ENCODE results near the gene CD93. TPM values are rescaled to one million over a fixed set of nuclear protein-coding genes. Genes with fewer than 3 reads are reported as not detected.

The CD93 gene
- total and polyA plus RNA-seq, 2 donors from 2014 or later = 9.9 to 104 TPM

DNA sequence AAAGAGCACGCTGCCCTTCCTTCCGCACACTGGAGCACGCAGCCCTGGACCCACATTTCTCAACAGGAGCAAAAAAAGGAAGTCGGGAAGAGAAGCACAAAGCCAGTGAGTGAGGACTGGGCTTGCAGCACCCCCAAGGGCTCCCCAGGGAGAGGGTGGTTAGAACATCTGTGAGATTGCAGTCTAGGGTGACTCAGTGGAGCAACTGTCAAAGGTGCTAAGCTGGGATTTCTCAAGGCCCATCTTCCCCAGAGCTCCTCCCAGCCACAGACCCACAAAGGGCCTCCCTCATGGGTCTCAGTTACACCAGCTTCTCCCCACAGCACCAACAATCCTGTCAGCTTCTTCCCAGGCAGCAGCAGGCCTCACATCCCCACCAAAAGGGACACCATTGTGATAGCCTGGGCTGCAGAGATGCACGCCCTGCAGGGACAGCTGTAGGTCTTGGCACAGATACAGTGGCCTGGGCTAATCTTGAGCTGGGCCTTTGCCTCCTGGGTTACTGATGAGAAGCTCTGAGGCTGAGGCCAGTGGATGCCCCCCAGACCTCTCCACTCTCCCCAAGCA, 39.6 kb upstream of the CD93 start:
- Histone ChIP-seq H3K4me1 (ENCODE audit: control insufficient read depth in 2 of 3, insufficient read depth in 2 of 3, low read depth in 1 of 3, low read length in 3 of 3) (no peaks in the 10 kb centered on the region), H3K9me3 (ENCODE audit: control insufficient read depth in 2 of 3, insufficient read depth in 1 of 3, low read length in 3 of 3) (no peaks in the 10 kb centered on the region), H3K27me3 (ENCODE audit: control insufficient read depth, insufficient read depth, low read length) (no peaks in the 10 kb centered on the region), H3K27ac (ENCODE audit: low read depth in 2 of 2, low read length in 2 of 2) (no peak overlapping the region), H3K36me3 (ENCODE audit: control insufficient read depth in 2 of 3, insufficient read depth in 3 of 3, low read length in 3 of 3) (no peaks in the 10 kb centered on the region), H3K4me3 (ENCODE audit: low read length in 3 of 3) (no peak overlapping the region), H3K9ac (ENCODE audit: low read length in 3 of 3) (no peak overlapping the region)
- no peak for FAIRE-seq
- intact Hi-C loops (cut with DNase I) = no loop called here
- TF ChIP-seq, protein P1, sequence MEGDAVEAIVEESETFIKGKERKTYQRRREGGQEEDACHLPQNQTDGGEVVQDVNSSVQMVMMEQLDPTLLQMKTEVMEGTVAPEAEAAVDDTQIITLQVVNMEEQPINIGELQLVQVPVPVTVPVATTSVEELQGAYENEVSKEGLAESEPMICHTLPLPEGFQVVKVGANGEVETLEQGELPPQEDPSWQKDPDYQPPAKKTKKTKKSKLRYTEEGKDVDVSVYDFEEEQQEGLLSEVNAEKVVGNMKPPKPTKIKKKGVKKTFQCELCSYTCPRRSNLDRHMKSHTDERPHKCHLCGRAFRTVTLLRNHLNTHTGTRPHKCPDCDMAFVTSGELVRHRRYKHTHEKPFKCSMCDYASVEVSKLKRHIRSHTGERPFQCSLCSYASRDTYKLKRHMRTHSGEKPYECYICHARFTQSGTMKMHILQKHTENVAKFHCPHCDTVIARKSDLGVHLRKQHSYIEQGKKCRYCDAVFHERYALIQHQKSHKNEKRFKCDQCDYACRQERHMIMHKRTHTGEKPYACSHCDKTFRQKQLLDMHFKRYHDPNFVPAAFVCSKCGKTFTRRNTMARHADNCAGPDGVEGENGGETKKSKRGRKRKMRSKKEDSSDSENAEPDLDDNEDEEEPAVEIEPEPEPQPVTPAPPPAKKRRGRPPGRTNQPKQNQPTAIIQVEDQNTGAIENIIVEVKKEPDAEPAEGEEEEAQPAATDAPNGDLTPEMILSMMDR (IDR thresholded peaks at IDR 0.05; ENCODE audit: borderline replicate concordance, extremely low read depth, insufficient read depth) = no peak
- peak in 1 of 5 donors; percentile 71 for DNase-seq

DNA sequence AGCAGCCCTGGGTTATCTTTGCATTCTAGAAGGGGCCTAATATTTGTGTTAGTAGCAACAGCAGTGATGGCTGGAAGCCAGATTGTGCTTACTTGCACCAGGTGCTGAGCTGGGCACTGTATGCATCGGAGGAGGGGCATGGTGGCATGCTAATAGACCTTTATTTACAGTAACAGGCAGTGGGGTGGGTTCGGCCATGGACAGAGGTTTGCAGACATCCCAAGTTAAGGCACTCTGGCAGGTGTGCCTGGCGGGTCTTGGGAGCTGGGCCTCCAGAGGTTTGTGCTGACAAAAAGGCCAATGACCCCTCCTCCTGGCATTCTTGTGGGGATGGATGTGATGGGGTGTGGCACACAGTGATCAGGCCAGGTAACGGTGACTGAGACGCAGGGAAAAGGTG, 39.0 kb upstream of the CD93 start:
- no peak overlapping the region for H3K27ac ChIP-seq (ENCODE audit: low read depth in 2 of 2, low read length in 2 of 2)
- H3K4me1 ChIP-seq (ENCODE audit: control insufficient read depth in 2 of 3, insufficient read depth in 2 of 3, low read depth in 1 of 3, low read length in 3 of 3) = peaks cover 0 to 3% (median 0%) of the 10 kb centered on the region in 3 donors
- intact Hi-C loops (cut with DNase I) = no loop called here

DNA sequence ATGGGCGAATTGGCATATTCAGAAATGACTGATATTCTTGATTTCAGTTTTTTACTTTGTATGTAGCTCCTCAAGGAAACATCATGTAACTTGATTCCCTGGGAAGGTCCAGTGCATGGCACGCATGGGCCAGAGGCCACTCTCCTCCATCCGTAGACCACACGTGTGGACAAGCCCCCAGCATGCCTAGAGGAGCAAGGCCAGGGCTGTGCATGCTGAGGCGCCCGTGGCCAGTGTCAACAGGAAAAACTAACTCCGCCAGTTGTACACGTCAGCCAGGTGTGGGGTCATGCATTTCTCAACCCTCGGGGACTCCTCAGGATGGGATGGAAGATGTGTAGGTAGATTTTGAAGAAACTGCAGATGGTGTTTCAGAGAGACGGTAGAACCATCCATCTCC, 37.8 kb upstream of the CD93 start:
- H3K9me3 ChIP-seq (ENCODE audit: control insufficient read depth in 2 of 3, insufficient read depth in 1 of 3, low read length in 3 of 3) = no peaks in the 10 kb centered on the region
- DNase-seq = no peak
- intact Hi-C loops (cut with DNase I) = no loop called here
- no peak overlapping the region for H3K9ac ChIP-seq (ENCODE audit: low read length in 3 of 3)
- no peak for FAIRE-seq
- no peaks in the 10 kb centered on the region for H3K36me3 ChIP-seq (ENCODE audit: control insufficient read depth in 2 of 3, insufficient read depth in 3 of 3, low read length in 3 of 3)
- H3K4me3 ChIP-seq (ENCODE audit: low read length in 3 of 3) = no peak overlapping the region
- no peak overlapping the region for H3K27ac ChIP-seq (ENCODE audit: low read depth in 2 of 2, low read length in 2 of 2)
- H3K27me3 ChIP-seq (ENCODE audit: control insufficient read depth, insufficient read depth, low read length) = no peaks in the 10 kb centered on the region
- peaks cover 0 to 6% (median 0%) of the 10 kb centered on the region in 3 donors for H3K4me1 ChIP-seq (ENCODE audit: control insufficient read depth in 2 of 3, insufficient read depth in 2 of 3, low read depth in 1 of 3, low read length in 3 of 3)
- TF ChIP-seq, protein P1 (IDR thresholded peaks at IDR 0.05; ENCODE audit: borderline replicate concordance, extremely low read depth, insufficient read depth) = no peak

More for the DNA sequence above, 39.0 kb upstream of the CD93 start:
- FAIRE-seq = no peak
- Histone ChIP-seq H3K27me3 (ENCODE audit: control insufficient read depth, insufficient read depth, low read length) (no peaks in the 10 kb centered on the region), H3K4me3 (ENCODE audit: low read length in 3 of 3) (no peak overlapping the region), H3K36me3 (ENCODE audit: control insufficient read depth in 2 of 3, insufficient read depth in 3 of 3, low read length in 3 of 3) (no peaks in the 10 kb centered on the region), H3K9me3 (ENCODE audit: control insufficient read depth in 2 of 3, insufficient read depth in 1 of 3, low read length in 3 of 3) (no peaks in the 10 kb centered on the region), H3K9ac (ENCODE audit: low read length in 3 of 3) (no peak overlapping the region)
- no peak for DNase-seq
- TF ChIP-seq, protein P1 (IDR thresholded peaks at IDR 0.05; ENCODE audit: borderline replicate concordance, extremely low read depth, insufficient read depth) = no peak
